ENCODE results near the gene DEGS1.
"Not testable (repeated sequence)": the region's sequence is repeated elsewhere in the genome, so short reads cannot be mapped to it uniquely, and the experiment has no call there.

Gene DEGS1

GRCh38 chr1:224181453-224181810 is 1.6 kb upstream of the DEGS1 start:
- DNase-seq, result no peak

GRCh38 chr1:224182057-224182865 is 779 bp upstream of the DEGS1 start:
- DNase-seq, result no peak

- DNase-seq, result peak; percentile 63
Measured at GRCh38 chr1:224183591-224184312, 712 bp downstream of the DEGS1 start.

- no peak for DNase-seq
Measured at GRCh38 chr1:224185208-224185607, 2.2 kb downstream of the DEGS1 start.

- DNase-seq, result no peak
Measured at GRCh38 chr1:224188286-224188685, 5.2 kb downstream of the DEGS1 start.

- no peak for DNase-seq
Measured at GRCh38 chr1:224189561-224189960, 6.5 kb downstream of the DEGS1 start.

GRCh38 chr1:224192082-224192788 is 9.2 kb downstream of the DEGS1 start:
- DNase-seq, result no peak

- no peak for DNase-seq
Measured at GRCh38 chr1:224193319-224193966, 10.4 kb downstream of the DEGS1 start.

GRCh38 chr1:224196813-224197600 is 14.0 kb downstream of the DEGS1 start:
- DNase-seq, result no peak

- no peak for DNase-seq
Measured at GRCh38 chr1:224198572-224198971, 15.5 kb downstream of the DEGS1 start.

GRCh38 chr1:224199679-224200078 is 16.6 kb downstream of the DEGS1 start:
- DNase-seq, result no peak

- DNase-seq, result no peak
Measured at GRCh38 chr1:224201383-224201782, 18.3 kb downstream of the DEGS1 start.

GRCh38 chr1:224201853-224202252 is 18.8 kb downstream of the DEGS1 start:
- no peak for DNase-seq

GRCh38 chr1:224203243-224204016 is 20.4 kb downstream of the DEGS1 start:
- DNase-seq, result no peak

- DNase-seq, result peak; percentile 38
Measured at GRCh38 chr1:224205438-224205840, 22.4 kb downstream of the DEGS1 start.

GRCh38 chr1:224205931-224206538 is 23.0 kb downstream of the DEGS1 start:
- DNase-seq, result not testable (repeated sequence)

- no peak for DNase-seq
Measured at GRCh38 chr1:224211206-224211962, 28.3 kb downstream of the DEGS1 start.

GRCh38 chr1:224212618-224213061 is 29.6 kb downstream of the DEGS1 start:
- DNase-seq, result no peak

GRCh38 chr1:224213438-224214119 is 30.5 kb downstream of the DEGS1 start:
- DNase-seq, result no peak

GRCh38 chr1:224216382-224216781 is 33.3 kb downstream of the DEGS1 start:
- DNase-seq, result no peak
